ENCODE data around the gene ZNF283. TPM values are rescaled to one million over a fixed set of nuclear protein-coding genes. Genes with fewer than 3 reads are reported as not detected.
"Not testable (repeated sequence)": the region's sequence is repeated elsewhere in the genome, so short reads cannot be mapped to it uniquely, and the experiment has no call there.

The ZNF283 gene
- total RNA-seq, 1 experiment from 2014 or later = 12.0 TPM

DNA sequence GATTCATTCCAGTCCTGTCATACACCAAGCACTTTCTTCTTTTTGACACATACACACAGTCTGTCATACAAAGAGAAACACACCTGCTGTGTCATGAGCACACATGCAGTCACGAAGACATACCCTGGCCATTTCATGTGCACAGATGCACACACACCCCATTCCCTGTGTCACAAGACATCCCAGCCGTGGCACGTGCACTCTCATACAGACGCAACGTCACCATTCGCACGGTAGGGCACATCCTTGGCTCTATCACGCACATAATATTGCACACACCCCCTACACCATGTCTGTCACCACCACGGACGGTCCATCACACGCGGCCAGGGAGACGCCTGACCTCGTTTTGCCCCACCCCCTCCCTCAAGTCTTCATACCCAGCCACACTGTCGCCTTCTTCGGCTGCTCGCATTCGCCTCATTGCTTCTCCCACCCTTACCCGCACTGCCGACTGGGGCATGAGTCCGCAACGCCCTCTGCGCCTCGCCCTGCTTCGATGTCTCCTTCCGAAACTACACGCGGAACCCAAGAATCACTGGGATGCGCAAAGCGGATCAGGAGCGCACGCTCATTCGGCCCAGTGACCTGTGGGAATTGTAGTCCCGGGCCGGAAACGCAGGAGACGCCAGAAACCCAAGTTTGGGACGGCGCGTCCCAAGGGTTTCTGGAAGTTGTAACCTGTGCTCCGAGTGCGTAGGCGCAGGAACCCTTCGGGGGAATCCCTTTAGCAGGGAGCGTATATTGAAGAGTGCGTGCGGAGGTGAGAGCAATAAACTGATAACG, 6.8 kb upstream of the ZNF283 start:
- H3K27ac Mint-ChIP-seq (ENCODE audit: unreplicated experiment) = no peak overlapping the region
- no TSS peak for BruUV-seq (replicated peaks)
- intact Hi-C loops (cut with micrococcal nuclease; ENCODE audit: unreplicated experiment) = loop anchor here (10.0 kb wide), 1 partner anchor 295 kb away; the partner anchor contains the start of gene ZNF225
- Histone ChIP-seq H3K9me3 (no peaks in the 10 kb centered on the region), H3K4me1 (no peaks in the 10 kb centered on the region), H3K4me3 (ENCODE audit: low read depth, low read length) (no peak overlapping the region), H3K27me3 (replicated peaks; ENCODE audit: control insufficient read depth, insufficient read depth, low read length) (no peaks in the 10 kb centered on the region), H3K36me3 (ENCODE audit: control insufficient read depth, insufficient read depth, low read length) (no peaks in the 10 kb centered on the region)
- POLR2A ChIA-PET = no interaction called here
- no peak overlapping the region for H3K4me3 Mint-ChIP-seq (ENCODE audit: unreplicated experiment)
- H3K9me3 Mint-ChIP-seq (ENCODE audit: unreplicated experiment) = no peaks in the 10 kb centered on the region
- H3K4me1 Mint-ChIP-seq (ENCODE audit: low read depth, unreplicated experiment) = no peaks in the 10 kb centered on the region
- TF ChIP-seq, protein P1, sequence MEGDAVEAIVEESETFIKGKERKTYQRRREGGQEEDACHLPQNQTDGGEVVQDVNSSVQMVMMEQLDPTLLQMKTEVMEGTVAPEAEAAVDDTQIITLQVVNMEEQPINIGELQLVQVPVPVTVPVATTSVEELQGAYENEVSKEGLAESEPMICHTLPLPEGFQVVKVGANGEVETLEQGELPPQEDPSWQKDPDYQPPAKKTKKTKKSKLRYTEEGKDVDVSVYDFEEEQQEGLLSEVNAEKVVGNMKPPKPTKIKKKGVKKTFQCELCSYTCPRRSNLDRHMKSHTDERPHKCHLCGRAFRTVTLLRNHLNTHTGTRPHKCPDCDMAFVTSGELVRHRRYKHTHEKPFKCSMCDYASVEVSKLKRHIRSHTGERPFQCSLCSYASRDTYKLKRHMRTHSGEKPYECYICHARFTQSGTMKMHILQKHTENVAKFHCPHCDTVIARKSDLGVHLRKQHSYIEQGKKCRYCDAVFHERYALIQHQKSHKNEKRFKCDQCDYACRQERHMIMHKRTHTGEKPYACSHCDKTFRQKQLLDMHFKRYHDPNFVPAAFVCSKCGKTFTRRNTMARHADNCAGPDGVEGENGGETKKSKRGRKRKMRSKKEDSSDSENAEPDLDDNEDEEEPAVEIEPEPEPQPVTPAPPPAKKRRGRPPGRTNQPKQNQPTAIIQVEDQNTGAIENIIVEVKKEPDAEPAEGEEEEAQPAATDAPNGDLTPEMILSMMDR (IDR thresholded peaks at IDR 0.05; ENCODE audit: insufficient read depth in 1 of 2, low read depth in 1 of 2, low read length in 1 of 2, severe bottlenecking in 1 of 2, unreplicated experiment in 1 of 2) = no peak
- CTCF ChIA-PET = no interaction called here
- no peak for DNase-seq
- H3K36me3 Mint-ChIP-seq (ENCODE audit: insufficient read depth, unreplicated experiment) = no peaks in the 10 kb centered on the region
- peaks cover 3% of the 10 kb centered on the region for H3K27me3 Mint-ChIP-seq (ENCODE audit: insufficient read depth, unreplicated experiment)

DNA sequence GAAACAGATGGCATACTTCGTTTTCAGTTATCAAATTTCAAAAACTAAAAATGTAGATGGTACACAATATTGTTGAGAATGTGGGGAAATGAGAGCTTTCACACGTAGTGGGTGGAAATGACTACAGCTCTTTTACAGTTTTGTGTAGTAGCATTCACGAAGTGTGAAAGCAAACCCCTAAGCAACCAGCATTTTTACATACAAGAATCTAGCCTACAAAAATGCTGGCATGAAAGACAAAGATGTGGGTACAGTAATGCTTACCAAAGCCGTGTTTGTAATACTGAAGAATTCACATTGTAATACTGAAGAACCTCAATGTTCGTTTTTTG, 6.3 kb upstream of the ZNF283 start:
- CTCF ChIA-PET = no interaction called here
- Mint-ChIP-seq H3K4me1 (ENCODE audit: low read depth, unreplicated experiment) (no peaks in the 10 kb centered on the region), H3K9me3 (ENCODE audit: unreplicated experiment) (peaks cover 3% of the 10 kb centered on the region), H3K4me3 (ENCODE audit: unreplicated experiment) (no peak overlapping the region), H3K27ac (ENCODE audit: unreplicated experiment) (no peak overlapping the region), H3K27me3 (ENCODE audit: insufficient read depth, unreplicated experiment) (peaks cover 3% of the 10 kb centered on the region), H3K36me3 (ENCODE audit: insufficient read depth, unreplicated experiment) (no peaks in the 10 kb centered on the region)
- DNase-seq = no peak
- H3K27me3 ChIP-seq (replicated peaks; ENCODE audit: control insufficient read depth, insufficient read depth, low read length) = no peaks in the 10 kb centered on the region
- H3K4me3 ChIP-seq (ENCODE audit: low read depth, low read length) = no peak overlapping the region
- H3K9me3 ChIP-seq = no peaks in the 10 kb centered on the region
- no peaks in the 10 kb centered on the region for H3K4me1 ChIP-seq
- BruUV-seq (replicated peaks) = no TSS peak
- POLR2A ChIA-PET = no interaction called here
- intact Hi-C loops (cut with micrococcal nuclease; ENCODE audit: unreplicated experiment) = loop anchor here (10.0 kb wide), 1 partner anchor 294 kb away; the partner anchor contains the start of gene ZNF225
- H3K36me3 ChIP-seq (ENCODE audit: control insufficient read depth, insufficient read depth, low read length) = no peaks in the 10 kb centered on the region
- TF ChIP-seq, protein P1 (IDR thresholded peaks at IDR 0.05; ENCODE audit: insufficient read depth in 1 of 2, low read depth in 1 of 2, low read length in 1 of 2, severe bottlenecking in 1 of 2, unreplicated experiment in 1 of 2) = no peak

DNA sequence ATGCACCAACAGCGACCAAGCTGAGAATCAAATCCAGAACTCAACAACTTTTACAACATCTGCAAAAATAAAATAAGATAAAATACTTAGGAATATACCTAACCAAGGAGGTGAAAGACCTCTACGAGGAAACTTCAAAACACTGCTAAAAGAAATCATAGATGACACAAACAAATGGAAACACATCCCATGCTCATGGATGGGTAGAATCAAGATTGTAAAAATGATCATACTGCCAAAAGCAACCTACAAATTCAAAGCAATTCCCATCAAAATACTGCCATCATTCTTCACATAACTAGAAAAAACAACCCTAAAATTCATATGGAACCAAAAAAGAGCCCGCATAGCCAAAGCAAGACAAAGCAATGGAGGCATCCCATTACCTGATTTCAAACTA, 3.3 kb upstream of the ZNF283 start:
- H3K4me3 Mint-ChIP-seq (ENCODE audit: unreplicated experiment); H3K27me3 Mint-ChIP-seq (ENCODE audit: insufficient read depth, unreplicated experiment); H3K4me1 ChIP-seq; H3K4me1 Mint-ChIP-seq (ENCODE audit: low read depth, unreplicated experiment); H3K4me3 ChIP-seq (ENCODE audit: low read depth, low read length); DNase-seq; H3K9me3 ChIP-seq; H3K27me3 ChIP-seq (replicated peaks; ENCODE audit: control insufficient read depth, insufficient read depth, low read length); H3K27ac Mint-ChIP-seq (ENCODE audit: unreplicated experiment); CTCF ChIA-PET; H3K36me3 ChIP-seq (ENCODE audit: control insufficient read depth, insufficient read depth, low read length); POLR2A ChIA-PET; BruUV-seq (replicated peaks): not testable (repeated sequence)
- Mint-ChIP-seq H3K36me3 (ENCODE audit: insufficient read depth, unreplicated experiment) (peaks cover 20% of the 10 kb centered on the region), H3K9me3 (ENCODE audit: unreplicated experiment) (peaks cover 14% of the 10 kb centered on the region)
- intact Hi-C loops (cut with micrococcal nuclease; ENCODE audit: unreplicated experiment) = loop anchor here (10.0 kb wide), 1 partner anchor 291 kb away; the partner anchor contains the start of gene ZNF225

DNA sequence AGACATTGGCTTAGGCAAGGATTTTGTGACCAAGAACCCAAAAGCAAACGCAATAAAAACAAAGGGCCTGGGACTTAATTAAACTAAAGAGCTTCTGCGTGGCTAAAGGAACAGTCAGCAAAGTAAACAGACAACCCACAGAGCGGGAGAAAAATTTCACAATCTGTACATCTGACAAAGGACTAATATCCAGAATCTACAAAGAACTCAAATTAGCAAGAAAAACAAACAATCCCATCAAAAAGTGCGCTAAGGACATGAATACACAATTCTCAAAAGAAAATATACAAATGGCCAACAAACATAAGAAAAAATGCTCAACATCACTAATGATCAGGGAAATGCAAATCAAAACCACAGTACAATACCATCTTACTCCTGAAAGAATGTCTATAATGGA, 2.5 kb upstream of the ZNF283 start:
- H3K27me3 Mint-ChIP-seq (ENCODE audit: insufficient read depth, unreplicated experiment); H3K4me1 ChIP-seq; DNase-seq; H3K4me3 Mint-ChIP-seq (ENCODE audit: unreplicated experiment); H3K4me1 Mint-ChIP-seq (ENCODE audit: low read depth, unreplicated experiment); POLR2A ChIA-PET; H3K27me3 ChIP-seq (replicated peaks; ENCODE audit: control insufficient read depth, insufficient read depth, low read length); BruUV-seq (replicated peaks); CTCF ChIA-PET; H3K4me3 ChIP-seq (ENCODE audit: low read depth, low read length); H3K27ac Mint-ChIP-seq (ENCODE audit: unreplicated experiment); H3K9me3 ChIP-seq; H3K36me3 ChIP-seq (ENCODE audit: control insufficient read depth, insufficient read depth, low read length): not testable (repeated sequence)
- Mint-ChIP-seq H3K36me3 (ENCODE audit: insufficient read depth, unreplicated experiment) (peaks cover 27% of the 10 kb centered on the region), H3K9me3 (ENCODE audit: unreplicated experiment) (peaks cover 14% of the 10 kb centered on the region)
- intact Hi-C loops (cut with micrococcal nuclease; ENCODE audit: unreplicated experiment) = loop anchor here (10.0 kb wide), 1 partner anchor 290 kb away; the partner anchor contains the start of gene ZNF225
